GM21619 (cell line): ENCODE measurements around the gene POLR3GL.
"Not testable (repeated sequence)": the region's sequence is repeated elsewhere in the genome, so short reads cannot be mapped to it uniquely, and the experiment has no call there.

ENCODE experiments used
- ATAC-seq: cut with Tn5 transposase; IDR thresholded peaks from one replicate; pipeline ENCODE4 v1.9.1; 2021; ENCODE audit not compliant: unreplicated experiment

Gene POLR3GL

DNA sequence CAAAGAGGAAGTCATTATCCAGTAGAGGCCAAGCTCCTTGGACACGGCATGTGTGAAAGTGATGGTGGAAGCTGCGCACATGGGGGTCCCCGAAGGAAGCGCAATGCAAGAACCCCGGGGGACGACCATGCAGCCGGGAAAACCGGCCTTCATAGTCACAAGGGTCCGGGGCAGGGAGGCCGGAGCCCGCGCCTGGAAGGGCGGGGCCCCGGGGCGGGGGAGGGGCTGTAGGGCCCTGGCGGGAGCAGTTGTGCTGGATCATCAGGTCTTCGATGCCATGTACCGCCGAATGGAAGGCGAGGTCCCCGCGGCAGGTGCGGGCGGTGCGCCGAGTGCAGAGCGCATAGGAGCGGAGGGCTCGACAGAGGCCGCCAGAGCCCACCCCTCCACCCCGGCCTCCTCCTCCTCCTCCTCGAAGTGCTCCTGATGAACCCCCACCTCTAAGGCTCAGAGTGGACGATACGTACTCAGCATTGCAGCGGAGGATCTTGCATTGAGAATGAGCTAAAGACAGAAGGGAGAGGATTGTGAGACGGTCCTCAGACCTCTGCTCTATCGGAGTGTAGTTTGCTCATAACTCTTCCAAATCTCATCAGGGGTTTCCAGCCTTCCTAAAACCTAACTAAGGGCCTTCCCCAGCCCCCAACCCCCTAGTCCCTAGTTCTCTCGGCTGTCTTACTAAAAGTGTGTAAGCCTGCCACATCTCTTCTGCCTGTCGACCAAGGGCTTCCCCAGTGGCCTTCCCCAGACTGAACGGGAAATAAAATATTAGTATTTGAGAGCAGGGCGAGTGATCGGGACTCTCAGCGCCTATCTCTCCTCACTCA lies 55.0 kb downstream of the POLR3GL start:
- no peak for ATAC-seq

DNA sequence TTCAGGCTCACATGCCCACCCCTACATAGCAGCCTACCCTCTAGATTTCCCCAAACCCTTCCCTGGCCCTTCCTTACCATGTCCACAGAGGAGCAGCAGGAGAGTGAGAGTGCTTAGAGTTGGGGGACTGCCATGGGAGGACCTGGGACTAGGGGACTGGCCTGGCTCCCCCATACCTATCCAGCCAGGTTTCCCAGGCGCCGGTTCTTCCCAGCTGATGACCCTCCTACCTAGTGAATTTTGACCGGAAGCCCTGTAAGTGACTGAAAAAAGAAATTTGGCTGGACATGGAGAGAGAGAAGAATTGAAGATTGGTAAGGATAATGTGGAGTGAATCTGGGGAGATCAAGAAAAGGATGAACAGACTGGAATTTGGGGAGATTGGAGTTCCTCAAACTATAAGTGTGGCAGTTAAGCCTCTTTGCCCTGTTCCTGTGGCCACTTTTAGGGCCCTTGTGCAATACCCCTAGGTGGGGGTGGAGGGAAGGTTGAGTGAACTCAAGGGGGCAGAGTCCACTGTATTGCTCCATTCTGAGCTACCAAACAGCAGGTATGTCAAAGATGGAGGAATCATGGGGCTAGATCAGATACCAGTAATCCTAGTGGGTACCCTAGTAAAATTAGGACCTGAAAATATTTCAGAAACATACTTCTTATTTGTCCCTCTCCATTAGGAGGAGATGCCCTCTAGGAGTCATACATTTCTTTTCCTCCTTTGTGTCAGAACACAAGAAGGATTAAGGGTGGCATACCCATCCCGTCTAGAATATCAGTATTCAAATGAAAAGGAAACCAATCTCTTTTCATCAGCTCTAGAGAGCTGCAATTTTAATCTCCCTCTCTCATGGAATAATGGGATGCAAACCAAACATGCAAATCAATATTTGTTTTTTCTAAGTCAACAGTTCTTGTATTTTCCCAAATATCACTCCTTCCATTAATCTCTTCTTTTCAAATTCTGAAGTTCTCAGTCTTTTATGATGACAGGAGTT lies 55.9 kb downstream of the POLR3GL start:
- ATAC-seq = no peak

DNA sequence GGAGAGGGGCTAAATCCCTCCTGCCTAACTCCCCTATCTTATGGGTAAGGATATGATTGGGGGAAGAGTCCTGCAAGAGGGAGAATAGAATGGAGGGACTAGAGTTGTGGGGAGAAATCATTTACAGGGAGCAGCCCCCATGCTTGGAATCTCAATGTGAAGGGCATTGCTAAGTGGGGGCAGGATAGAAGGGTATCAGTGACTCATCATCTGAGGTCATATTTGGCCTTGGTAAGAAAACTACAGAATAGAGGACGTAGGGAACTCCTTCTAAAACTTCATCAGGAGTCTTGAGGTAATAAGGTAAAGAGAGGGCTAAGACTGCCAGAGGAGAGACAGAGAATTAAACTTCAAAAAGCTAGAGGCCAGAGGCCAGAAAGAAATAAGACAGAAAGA lies 56.6 kb downstream of the POLR3GL start:
- ATAC-seq = no peak

GRCh38 chr1:146021622-146022402 lies 57.3 kb downstream of the POLR3GL start, which contains the start of gene HJV:
Gene HJV (minus strand): TSS chr1:146021735. CDS start chr1:146020231, 1,504 bp downstream.
- no peak for ATAC-seq

- ATAC-seq = no peak
These were observed 58.1 kb downstream of the POLR3GL start for GRCh38 chr1:146022403-146023127.

DNA sequence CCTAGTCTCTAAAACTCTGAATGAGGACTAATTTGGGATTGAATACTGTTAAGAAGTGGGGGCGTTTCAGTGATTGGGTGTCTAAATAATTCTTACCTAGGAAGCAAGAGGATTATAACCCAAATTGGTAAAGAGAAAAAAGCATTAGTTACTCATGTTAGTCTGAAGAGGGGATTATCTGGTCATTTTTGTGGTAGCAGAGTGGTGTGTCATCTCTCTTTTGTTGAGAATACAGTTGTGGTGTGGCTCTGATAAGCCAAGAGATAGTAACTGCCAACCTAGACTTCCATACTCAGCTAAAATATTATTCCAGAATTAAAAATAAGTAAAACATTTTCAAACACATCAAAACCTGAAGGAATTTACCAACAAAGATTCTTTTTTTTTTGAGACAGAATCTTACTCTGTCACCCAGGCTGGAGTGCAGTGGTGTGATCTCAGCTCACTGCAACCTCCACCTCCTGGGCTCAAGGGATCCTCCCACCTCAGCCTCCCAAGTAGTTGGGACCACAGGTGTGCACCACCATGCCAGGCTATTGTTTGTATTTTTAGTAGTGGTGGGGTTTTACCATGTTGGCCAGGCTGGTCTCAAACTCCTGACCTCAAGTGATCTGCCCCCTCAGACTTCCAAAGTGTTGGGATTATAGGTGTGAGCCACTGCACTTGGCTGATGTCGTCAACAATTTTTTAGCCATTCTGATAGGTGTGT lies 61.5 kb downstream of the POLR3GL start:
- not testable (repeated sequence) for ATAC-seq

- not testable (repeated sequence) for ATAC-seq
These were observed 62.2 kb downstream of the POLR3GL start for GRCh38 chr1:146026650-146027049.
